RPMI7951 (cell line): Measurements from ENCODE around the gene SLC38A1. TPM values are rescaled to one million over a fixed set of nuclear protein-coding genes. Genes with fewer than 3 reads are reported as not detected.
A peak's percentile ranks its signal among the peaks of the same experiment; 100 is the strongest.
"Not testable (repeated sequence)": the region's sequence is repeated elsewhere in the genome, so short reads cannot be mapped to it uniquely, and the experiment has no call there.

Experiments used
- DNase-seq: peaks from one replicate; pipeline ENCODE4 v3.0.0-alpha.2; 2012; ENCODE audit warnings: low read depth
- total RNA-seq: library from RNA; depleted of rRNA; stranded (reverse); fragments of >200 nt; shearing (Covaris generic); gene quantifications from 2 replicates; pipeline ENCODE4 v1.2.3, GENCODE V29; 2014

Gene SLC38A1
- total RNA-seq, 1 experiment from 2014 or later = 7.3 TPM

DNA sequence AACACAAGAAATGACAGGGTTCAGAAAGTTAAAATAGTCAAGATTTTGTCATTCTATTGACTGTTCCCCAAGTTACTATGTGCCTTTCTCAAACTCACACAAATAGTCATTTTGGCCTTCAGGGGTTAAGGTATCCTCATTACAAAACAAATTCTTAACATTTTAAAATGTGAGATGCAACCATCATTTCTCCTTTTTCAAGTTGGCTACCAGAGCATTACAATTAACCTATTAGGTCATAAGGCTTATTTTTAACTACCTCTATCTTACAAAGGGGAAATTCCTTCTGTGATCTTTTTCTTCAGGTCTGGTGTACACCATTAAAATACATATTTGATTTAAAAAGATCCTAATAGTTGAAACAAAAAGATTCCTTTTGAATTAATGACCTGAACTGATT is 61.2 kb downstream of the SLC38A1 start:
- no peak for DNase-seq

DNA sequence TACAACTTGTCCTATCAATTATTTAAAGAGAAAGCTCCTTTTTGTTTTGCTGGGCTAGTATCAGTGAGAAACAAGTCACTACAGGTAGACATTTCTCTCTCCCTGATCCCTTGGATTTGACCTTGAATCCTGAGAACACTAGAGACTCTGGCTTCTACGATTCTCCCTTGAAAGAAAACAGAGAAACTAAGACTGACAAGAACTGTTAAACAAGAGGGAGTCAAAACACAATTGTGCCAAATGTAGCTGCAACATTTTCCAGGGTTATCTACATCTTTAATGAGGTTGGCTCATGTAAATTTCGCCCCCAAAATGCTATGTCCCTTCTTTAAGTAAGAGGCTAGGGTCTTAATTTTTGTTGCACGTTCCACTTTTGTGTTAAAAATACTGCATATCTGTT is 62.4 kb downstream of the SLC38A1 start:
- no peak for DNase-seq

DNA sequence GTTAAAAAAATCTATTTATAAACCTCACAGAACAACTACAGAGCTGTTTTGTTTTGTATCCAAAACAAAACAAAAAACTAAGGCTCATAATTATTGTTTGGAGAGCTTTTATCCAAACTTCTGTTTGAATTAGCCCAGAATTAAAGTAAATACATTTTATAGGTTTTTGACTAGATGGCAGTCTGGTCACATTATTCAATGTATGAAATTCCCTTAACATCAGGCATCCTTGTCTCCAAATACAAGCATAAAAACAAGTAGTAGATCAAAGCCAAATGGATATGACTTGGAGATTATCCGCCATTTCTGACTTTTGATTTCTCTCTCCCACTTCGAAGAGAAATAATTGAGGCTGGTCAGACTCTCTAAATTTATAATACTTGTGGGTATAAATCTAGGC is 63.5 kb downstream of the SLC38A1 start:
- DNase-seq = peak; percentile 10

DNA sequence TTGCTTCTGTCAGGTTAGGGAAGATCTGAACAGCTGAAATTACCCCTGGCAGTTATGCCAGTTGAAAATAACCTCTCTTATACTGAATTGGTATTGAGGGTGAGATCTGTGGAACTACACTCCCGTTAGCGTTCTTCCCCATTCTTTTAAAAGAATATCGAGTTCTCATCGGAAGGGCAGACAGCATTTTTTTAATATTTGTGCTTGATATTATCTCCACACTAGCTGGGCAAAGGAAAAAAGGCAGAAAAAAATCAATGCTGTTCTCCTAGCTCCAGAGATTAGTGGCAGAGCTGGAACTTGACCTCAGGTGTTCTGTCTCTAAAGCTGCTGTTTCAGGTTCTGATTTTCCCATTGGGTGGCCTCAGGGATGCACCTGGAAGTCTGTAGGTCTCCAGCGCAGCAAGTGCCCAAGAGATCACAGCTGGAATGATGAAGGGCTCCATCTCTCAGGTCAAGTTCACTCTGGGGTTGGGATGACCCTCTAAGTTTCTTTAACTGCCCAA is 67.5 kb downstream of the SLC38A1 start:
- no peak for DNase-seq

DNA sequence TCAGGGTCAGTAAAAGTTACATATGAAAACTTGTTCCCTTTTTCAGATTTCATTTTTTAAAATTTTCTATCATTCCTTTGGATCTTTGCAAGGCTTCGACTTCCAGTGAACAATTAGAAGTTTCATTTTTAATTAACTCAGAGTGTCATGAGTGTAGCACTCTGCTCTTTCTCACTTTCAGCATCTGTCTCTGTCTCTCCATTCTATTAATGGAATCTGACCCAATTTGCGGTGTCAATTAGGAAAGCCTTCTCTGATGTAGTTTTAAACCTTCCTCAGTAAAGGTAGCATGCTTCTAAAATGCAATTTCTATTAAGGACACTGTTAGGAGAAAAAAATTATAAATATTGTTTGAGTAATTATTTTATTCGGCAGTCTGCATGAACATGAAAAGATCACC is 68.3 kb downstream of the SLC38A1 start:
- DNase-seq = no peak

DNA sequence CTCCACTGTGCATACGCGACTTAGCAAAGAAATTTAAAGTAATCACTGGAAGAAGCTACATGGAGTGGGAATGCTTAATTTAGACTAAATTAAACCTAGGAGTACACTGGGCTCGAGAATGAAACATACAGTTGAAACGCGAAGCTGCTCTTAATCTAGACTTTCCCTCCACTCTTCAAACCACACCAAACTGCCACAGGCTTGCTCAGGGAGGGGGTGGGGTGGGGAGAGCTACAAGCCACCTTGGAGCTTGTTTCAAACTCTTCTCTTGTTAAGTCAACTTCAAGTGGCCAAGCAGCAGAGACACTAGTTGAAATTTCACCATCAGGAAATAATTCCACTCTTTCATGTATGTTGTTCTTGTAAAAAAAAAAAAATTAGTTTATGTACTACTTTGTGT is 69.9 kb downstream of the SLC38A1 start:
- DNase-seq = no peak

DNA sequence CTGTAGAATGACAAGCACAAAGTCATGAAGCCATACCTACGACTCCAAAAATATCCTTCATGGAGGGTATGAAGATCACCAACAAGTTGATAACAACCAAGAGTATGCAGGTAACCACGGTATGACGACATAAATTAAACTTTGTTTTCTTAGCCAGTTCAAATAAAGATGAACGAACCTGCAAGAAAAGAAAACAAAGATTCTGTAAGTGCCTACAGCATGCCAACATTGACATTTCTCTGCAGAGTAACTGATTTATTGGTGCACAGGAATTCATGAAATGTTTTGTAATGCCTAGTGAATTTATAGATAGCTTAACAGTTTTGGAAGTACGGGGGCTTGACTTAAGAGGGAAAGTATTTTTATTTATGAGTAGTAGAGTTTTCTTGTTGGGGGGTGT is 71.0 kb downstream of the SLC38A1 start:
- DNase-seq = no peak

- DNase-seq = not testable (repeated sequence)
Observed at GRCh38 chr12:46190533-46190932, 78.3 kb downstream of the SLC38A1 start.

DNA sequence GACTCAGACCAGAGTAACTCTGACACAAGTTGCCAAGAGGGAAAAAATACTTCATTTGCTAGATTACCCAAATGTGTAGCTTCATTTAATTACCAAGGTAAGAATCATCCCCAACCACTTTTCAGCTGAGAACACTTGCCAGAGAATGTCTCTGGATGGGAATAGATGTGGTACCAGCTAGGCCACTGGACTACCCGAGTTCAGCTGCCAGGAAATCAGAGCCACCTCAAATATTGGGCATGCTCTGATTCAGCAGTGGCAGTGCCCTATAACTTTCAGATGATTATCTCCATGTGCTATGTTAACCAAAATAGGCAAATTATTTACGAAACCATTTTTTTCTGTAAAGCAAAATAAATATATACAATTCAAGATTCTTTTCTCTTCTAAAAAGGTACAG is 80.7 kb downstream of the SLC38A1 start:
- no peak for DNase-seq

DNA sequence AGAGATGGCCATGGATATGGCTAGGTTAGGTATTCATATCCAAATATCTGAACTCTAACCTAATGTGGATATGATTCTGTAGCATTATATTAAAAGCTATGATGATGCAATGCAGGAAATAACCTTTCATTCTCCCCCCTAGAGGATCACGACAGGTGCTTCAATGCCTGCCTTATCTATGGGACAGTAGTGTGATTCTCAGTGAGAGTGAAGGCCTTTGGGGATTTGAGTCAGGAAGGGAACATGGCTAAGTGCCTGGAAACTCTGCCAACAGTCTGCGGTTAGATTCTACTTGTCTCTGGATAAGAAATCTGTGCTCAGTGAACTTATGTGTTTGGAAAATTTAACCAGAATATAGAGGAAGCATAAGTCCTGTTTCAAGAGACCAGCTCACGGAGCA is 81.8 kb downstream of the SLC38A1 start:
- DNase-seq = peak; percentile 86

DNA sequence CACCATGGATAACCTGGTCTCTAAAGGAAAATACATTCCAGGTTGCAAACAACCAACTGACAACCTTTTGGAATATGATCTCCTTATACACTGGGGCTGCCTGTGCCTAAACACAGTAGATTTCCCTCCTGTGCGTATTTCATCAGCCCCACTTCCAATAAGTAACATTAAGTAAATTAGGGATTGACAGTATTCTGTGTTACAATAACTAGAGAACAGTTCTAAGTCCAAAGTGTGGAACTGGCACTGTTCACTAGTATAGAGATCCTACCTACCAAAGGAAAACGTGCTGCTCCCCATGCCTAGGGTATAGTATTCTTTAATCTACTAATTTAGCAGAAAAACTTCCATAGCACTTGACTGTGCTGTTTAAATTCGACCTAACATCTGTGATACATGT is 82.8 kb downstream of the SLC38A1 start:
- DNase-seq = no peak

GRCh38 chr12:46185686-46186085 is 83.2 kb downstream of the SLC38A1 start:
- DNase-seq = no peak

DNA sequence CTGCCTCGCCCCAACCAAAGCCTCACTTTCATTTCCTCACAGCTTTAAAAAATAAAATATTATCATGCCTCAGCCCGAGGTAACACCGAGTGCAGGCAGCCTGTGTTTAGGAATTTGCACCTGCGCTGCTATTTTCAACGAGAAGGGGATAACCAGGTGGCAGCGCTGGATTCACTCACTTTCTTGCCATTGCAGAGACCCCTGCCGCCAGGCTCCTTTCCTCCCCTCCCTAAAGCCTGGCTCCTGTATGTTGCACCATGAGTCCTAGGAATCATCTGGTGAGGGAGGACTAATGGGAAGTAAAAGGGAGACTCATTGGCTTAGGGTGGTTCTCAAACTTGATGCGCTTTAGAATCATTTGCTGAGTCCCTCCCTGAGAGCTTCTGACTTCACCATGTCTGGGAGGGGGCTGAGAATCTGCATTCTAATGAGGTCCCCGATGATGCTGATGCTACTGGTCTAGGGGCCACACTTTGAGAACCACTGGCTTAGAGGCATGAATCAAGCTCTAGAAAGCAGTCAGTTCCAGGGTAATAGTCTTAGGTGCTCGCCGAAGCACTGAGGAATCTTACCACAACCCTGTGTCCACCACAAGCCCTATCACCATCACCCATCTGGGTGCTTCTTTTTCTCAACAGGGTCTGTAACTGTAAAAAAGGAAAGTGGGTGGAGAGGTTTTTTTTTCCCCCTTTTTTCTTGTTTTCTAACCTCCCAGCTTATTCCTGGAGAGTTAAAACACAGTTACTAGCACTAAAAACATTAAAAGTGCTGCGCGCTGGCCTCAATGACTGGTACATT is 83.8 kb downstream of the SLC38A1 start:
- no peak for DNase-seq

DNA sequence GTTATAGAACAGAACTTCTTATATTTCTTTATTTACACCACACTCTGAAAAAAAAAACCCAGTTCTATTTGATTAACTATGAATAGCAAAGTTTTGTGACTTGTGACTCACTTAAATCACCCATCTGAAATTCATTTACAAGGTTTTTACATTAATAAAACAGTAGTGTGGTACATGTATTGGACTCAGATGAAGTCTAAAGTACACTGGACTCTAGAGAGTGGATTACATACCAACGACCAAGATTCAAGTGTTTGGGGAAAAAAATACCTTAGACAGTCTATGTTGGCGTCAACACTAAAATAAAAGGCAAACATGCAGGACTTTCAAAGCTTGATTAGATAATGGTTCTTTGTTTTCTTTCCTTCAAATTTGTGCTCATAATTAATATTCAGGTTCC is 85.7 kb downstream of the SLC38A1 start:
- DNase-seq = no peak

- DNase-seq = no peak
Observed at GRCh38 chr12:46181465-46181864, 87.4 kb downstream of the SLC38A1 start.

DNA sequence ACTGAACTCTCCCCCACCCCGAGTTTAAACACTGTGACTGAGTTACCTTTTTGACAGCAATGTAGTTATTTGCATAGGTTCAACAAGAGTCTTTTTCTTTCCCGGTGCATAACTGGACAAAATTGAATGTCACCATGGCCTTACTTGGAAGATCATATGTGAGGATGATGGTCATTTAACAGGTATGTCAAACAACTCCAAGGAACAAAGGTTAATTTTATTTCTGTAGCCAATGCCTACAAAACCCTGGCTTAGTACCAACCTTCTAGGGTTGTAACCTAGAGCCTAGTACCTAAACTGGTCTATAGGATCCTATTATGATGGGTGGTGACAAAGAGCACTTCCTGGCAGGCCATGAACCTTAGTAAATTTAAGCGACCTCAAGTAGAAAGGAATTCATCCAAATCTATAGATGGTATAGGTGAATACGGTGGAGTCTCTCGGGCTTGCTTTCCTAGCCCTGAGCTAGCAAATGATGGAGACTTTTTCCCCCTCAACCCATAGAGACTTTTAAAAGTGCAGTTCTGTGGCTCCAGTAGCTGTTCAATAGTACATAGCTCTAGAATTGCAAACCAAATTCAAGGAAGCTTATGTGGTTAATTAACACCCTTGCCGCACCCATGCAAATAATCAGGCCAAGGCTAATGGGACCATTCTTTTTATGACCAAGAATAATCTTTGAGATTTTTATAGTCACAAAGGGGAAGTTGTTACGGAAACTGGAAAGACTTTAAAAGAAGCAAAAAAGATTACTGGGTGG is 89.0 kb downstream of the SLC38A1 start:
- DNase-seq = no peak

GRCh38 chr12:46177837-46178608 is 90.8 kb downstream of the SLC38A1 start:
- peak; percentile 5 for DNase-seq

DNA sequence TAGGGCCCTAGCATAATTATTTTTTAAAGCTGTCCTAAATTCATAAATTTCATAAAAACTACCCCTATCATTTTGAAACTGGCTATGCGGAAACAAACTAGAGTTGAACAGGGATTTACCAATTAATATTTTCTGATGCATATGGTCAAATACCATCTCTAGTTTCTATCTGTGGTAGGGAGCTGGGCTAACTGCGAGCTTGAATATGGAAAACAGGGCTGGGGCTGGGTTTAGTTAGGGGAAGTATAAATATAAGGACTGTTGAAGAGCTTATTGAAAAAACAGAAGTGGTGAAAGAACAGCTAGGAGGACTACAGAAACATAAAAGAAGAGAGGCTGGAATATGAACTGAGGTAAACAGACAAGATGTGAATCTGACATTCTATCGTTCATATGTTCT is 91.8 kb downstream of the SLC38A1 start:
- DNase-seq = no peak

- DNase-seq = no peak
Observed at GRCh38 chr12:46174919-46175318, 93.9 kb downstream of the SLC38A1 start.

DNA sequence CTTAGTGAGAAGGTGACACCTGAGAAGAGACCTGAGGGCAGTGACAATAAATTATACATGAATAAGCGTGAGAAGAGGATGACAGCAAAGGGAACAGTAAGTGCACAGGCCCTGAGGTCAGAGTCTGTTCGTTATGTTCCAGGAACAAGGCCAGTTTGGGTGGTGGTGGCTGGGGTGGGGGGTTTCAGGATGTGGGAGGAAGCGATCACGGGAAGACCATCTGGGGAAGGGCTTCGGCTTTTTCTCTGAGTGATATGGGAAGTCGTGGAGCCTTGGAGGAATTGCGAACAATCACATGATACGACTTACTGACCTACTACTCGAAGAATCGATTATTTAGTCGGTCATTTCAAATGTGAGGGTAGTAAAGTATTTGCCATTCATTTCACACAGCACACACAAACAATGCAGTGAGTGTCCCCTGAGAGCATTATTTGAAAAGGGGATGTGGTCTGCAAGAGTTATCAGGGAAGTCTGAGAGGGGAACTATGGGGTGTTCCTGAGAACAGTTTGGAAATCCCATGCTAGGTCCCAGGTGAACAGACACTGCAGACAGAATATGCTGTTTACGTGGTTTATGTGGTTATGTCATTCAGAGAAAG is 94.7 kb downstream of the SLC38A1 start:
- no peak for DNase-seq

GRCh38 chr12:46168426-46168825 is 100.4 kb downstream of the SLC38A1 start:
- DNase-seq = no peak

DNA sequence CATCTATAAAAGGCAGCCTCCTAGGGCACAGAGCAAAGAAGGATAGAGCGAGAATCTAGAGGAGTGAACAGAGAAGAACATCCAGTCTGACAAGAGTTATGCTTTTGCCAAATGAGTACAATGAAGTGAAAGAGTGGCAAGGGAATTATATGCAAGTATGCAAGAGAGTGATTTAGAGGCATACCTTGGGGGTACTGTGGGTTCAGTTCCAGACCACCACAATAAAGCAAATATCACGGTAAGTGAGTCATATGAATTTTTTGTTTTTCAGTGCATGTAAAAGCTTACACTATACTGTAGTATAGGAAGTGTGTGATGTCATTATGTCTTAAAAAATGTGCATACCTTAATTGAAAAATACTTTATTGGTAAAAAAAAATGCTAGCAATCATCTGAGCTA is 101.4 kb downstream of the SLC38A1 start:
- DNase-seq = no peak
